ENCODE data around the gene CRADD. TPM values are rescaled to one million over a fixed set of nuclear protein-coding genes. Genes with fewer than 3 reads are reported as not detected.

Gene CRADD
- total RNA-seq, 4 donors from 2014 or later = 27.7 to 61.0 (median 34.2) TPM

- TF ChIP-seq, protein P1, sequence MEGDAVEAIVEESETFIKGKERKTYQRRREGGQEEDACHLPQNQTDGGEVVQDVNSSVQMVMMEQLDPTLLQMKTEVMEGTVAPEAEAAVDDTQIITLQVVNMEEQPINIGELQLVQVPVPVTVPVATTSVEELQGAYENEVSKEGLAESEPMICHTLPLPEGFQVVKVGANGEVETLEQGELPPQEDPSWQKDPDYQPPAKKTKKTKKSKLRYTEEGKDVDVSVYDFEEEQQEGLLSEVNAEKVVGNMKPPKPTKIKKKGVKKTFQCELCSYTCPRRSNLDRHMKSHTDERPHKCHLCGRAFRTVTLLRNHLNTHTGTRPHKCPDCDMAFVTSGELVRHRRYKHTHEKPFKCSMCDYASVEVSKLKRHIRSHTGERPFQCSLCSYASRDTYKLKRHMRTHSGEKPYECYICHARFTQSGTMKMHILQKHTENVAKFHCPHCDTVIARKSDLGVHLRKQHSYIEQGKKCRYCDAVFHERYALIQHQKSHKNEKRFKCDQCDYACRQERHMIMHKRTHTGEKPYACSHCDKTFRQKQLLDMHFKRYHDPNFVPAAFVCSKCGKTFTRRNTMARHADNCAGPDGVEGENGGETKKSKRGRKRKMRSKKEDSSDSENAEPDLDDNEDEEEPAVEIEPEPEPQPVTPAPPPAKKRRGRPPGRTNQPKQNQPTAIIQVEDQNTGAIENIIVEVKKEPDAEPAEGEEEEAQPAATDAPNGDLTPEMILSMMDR (IDR thresholded peaks at IDR 0.05) = no peak
- DNase-seq (ENCODE audit: low spot score) = no peak
- ATAC-seq (ENCODE audit: low FRiP score) = no peak
Measured at GRCh38 chr12:93818488-93819049, 141.4 kb downstream of the CRADD start.

GRCh38 chr12:93819050-93819491, 141.9 kb downstream of the CRADD start:
- DNase-seq (ENCODE audit: low spot score) (no peak), ATAC-seq (ENCODE audit: low FRiP score) (peak; percentile 75)
- TF ChIP-seq, protein P1 (IDR thresholded peaks at IDR 0.05) = no peak

GRCh38 chr12:93823616-93824391, 146.6 kb downstream of the CRADD start:
- ATAC-seq (ENCODE audit: low FRiP score) (no peak), DNase-seq (ENCODE audit: low spot score) (no peak)
- TF ChIP-seq, protein P1 (IDR thresholded peaks at IDR 0.05) = no peak

- no peak for DNase-seq (ENCODE audit: low spot score)
- ATAC-seq (ENCODE audit: low FRiP score) = no peak
- TF ChIP-seq, protein P1 (IDR thresholded peaks at IDR 0.05) = no peak
Measured at GRCh38 chr12:93824514-93825500, 147.6 kb downstream of the CRADD start.

DNA sequence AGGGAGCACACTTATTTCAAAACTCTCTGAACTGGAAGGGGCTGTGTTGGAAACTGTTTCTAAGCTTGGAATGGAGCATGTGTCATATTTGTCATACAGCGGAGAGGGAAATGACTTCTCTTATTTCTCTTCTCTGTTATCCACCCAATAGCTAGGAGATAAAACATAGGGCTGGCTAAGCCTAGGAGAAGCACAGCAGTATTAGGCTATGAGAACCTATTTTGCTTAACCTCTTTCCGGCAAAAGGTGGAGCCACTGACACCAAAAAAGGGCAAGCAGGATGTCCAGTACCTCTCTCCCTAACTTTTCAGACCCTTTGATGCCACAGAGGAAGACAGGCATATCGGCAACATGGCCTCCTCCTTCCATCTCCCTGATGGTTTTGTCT, 148.3 kb downstream of the CRADD start:
- DNase-seq (ENCODE audit: low spot score) (no peak), ATAC-seq (ENCODE audit: low FRiP score) (peak; percentile 62)
- TF ChIP-seq, protein P1 (IDR thresholded peaks at IDR 0.05) = no peak

- DNase-seq (ENCODE audit: low spot score) (no peak), ATAC-seq (ENCODE audit: low FRiP score) (no peak)
- TF ChIP-seq, protein P1 (IDR thresholded peaks at IDR 0.05) = no peak
Measured at GRCh38 chr12:93825931-93826555, 148.9 kb downstream of the CRADD start.
